ENCODE results near the gene UGT1A8.

GRCh38 chr2:233798335-233799086 is 181.1 kb downstream of the UGT1A8 start:
- TF ChIP-seq EZH2 (IDR thresholded peaks at IDR 0.05; ENCODE audit: insufficient read depth, poor library complexity, severe bottlenecking) (no peak), EZH2phosphoT487 (IDR thresholded peaks at IDR 0.05; ENCODE audit: insufficient read depth, low read depth) (no peak)

All from GM23248 (cell line).